HG02588 (cell line): Measurements from ENCODE around the gene PBX1.

ENCODE experiments used
- ATAC-seq: cut with Tn5 transposase; IDR thresholded peaks from one replicate; pipeline ENCODE4 v1.9.1; 2021; ENCODE audit warnings: mild to moderate bottlenecking, moderate library complexity; ENCODE audit not compliant: unreplicated experiment

Gene PBX1

GRCh38 chr1:164748253-164748899 lies 189.4 kb downstream of the PBX1 start:
- ATAC-seq, result no peak

DNA sequence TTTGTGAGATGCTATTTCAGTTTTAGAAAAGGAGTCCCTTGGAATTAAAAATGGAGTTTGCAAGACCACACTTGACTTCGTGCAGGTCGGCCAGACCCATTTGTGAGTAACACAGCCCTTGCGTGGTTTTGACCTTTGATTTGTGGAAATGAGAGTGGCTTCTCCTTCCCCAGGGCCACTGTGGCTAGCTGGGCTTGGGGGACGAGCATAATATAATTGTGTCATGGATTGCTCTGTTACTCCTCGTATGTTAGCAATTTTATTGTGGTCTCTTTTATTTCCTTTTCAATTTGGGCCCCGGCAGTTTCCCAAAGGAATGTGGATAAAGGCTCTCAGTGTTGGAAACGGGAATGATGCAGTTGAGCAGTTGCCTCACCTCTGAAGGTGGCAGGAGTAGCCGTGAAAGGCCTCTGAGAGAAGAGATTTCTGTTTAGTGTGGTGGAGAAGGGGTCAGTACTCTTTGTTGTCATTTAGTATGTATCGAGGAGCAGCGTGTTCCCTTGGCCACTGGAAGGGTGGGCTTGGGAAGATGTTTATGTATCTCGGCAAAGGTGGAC lies 194.6 kb downstream of the PBX1 start:
- ATAC-seq, result no peak

- ATAC-seq, result no peak
Observed at GRCh38 chr1:164754088-164754600, 195.2 kb downstream of the PBX1 start.

DNA sequence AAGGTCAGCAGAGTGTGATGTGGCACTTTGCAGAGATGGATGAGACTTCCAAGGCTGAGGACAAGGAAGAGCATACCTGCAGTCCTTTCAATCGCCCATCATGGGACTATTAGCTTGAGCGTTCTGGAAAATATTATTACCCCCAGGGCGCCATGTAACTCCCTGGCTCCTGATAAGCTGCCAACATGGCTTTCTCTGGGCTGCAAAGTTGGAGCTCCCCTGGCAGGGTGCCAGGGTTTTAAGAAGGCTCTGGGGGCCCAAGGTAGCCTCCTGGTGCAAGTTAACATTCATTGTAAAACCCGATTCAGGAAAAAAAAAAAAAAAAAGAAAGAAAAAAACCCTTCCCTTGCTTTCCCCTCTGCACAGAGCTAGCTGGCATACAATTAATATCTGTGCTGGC lies 196.7 kb downstream of the PBX1 start:
- no peak for ATAC-seq

DNA sequence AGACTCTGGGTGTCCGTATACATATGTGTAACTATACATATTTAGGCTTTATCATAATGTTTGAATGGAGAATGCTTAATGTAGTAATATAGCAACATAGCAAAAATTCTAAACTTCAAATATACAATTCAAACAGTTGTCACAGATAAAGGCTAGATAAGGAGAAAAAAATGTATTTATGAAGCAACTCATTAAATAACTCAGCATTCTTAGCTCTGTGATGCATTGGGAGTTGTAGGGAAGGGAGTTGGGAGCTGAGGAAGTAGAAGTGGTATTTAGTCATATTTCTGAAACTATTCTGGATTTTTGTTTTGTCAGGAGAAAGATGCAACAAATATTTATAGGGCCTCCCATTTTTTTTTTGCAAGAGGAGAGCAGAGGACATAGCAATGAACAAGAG lies 197.8 kb downstream of the PBX1 start:
- ATAC-seq, result no peak

- no peak for ATAC-seq
Observed at GRCh38 chr1:164757625-164758024, 198.6 kb downstream of the PBX1 start.

DNA sequence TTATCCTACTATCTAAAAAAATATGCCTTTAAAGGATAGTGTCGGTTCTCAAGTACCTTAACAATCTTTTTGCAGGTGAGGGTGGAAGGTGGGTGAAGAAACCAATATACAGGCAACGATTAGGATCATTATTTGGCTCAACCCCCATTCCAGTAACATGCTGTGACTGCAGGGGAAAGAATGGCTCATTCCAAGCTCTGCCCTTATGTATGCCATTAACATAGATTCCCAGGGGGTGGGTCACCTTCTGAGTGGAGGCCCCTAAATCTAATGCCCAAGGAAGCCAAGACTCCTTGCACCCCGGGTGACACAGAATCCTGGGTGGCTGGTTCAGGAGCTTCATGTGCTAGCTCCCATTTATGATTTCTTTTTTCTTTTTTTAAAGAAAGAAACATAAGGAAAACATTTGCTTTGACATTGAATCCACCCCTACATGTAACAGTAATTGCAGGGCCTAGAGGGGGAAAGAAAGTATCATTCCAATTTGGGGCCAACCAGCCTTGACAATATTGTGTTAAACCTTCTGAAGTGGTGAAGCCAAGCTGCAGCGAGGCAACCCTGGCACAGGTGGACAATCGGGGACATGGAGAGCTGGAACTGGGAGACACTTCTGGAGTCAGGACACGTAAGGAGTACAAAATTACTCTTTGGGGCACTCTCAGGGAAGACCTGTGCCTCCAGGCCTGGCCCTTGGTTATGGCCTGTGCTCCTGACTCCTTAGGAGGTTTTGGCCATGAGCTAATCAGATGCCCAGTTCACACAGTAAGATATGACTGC lies 200.3 kb downstream of the PBX1 start:
- ATAC-seq, result no peak

GRCh38 chr1:164759979-164760469 lies 201.0 kb downstream of the PBX1 start:
- ATAC-seq, result no peak

DNA sequence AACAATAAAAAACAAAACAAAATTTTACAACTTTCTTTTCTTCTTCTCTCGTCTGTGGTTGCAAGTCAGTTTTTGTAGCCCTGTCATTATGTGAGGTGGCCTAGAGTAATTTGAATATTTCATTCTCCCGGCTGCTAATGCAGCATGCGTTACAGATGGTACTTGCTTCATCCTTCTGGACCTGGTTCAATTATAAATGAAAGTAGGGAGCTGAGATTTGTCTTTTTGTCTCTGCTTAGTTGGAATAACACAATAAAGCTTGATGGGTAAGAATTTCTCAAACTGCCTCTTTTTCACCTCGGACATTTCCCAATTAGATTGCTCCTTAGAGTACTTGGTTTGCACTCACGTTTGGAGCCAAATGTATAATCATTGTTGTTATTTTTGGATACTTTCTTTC lies 201.6 kb downstream of the PBX1 start:
- no peak for ATAC-seq

DNA sequence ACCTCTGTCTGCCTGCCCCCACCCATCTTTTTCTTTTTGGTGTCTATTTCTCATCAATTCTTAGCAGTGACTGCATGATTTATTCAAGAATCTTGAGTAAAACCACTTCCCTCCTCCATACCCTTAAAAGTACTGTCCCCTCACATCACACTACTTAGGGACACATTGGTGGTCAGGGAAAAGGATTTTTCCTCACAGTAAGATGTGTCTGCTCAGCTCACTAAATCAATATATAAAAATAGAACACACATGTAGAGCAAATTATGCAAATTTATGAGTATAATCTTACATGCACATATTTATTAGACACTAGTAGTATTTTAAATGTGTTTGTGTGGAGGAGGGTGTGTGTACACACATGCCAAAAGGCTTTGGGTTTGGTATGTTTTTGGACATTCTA lies 202.0 kb downstream of the PBX1 start:
- ATAC-seq, result no peak

DNA sequence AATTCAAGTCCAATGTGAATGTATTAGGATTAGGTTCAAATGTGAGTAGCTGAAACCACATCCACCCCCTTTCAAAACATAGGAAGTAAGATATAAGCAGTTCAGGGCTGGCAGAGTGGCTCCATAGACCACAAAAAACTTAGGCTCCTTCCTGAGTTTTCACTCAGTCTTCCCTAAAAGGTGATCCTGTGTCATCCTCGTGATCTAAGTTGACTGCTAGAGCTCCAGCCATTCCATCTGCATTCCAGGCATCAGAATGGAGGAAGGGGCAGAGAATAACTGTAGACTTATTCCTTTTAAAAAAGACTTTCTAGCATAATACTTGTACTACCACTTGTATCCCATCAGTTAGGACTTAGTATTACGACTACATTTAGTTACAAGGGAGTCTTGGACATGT lies 204.1 kb downstream of the PBX1 start:
- no peak for ATAC-seq

DNA sequence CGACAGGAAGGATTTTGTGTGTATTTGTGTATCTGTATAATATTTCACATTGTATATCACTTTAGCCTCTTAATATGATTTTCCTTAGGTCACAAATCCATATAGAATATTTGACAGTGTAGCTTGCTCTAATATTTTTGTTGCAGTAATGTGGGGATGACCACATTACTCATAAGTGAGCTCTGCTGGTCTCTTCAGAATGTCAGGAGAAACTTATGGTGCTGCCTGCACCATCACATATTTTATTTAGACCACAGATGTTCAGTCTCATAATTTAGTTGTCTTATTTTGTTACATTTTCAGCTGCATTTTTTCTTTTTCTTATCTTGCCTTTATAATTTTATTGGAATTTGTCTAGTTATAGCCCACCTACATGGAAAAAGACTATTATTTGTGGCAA lies 205.3 kb downstream of the PBX1 start:
- no peak for ATAC-seq

DNA sequence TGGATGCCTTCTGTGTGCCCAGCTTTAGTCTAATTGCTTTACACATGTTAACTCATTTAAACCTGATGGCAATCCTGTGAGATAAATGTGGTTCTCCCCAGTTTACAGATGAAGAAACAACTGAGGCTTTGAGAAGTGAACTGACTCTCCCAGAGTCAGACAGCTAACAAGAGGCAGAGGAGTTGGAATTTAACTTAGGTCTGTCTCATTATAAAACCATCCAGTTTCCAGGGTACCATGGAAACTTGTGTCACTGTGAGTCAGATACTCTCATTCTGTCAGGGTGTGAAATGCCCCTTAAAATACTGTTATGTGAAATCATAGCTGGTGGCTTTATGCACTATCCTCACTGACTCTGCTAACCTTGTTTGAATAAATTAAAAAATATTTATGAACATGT lies 206.6 kb downstream of the PBX1 start:
- ATAC-seq, result no peak

GRCh38 chr1:164765992-164766720 lies 207.2 kb downstream of the PBX1 start:
- ATAC-seq, result no peak

- no peak for ATAC-seq
Observed at GRCh38 chr1:164767752-164768402, 208.9 kb downstream of the PBX1 start.

DNA sequence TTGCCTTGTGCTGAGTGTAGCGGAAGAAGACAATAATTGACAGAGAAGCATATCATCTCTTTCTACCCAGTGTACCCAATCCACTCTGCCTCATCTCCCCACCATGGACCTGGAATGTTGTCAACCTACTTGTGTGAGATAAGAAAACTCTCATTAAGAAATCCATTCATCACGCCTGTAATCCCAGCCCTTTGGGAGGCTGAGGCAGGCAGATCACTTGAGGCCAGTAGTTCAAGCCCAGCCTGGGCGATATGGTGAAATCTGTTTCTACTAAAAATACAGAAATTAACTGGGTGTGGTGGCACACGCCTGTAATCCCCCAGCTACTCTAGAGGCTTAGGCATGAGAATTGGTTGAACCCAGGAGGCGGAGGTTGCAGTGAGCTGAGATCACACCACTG lies 209.6 kb downstream of the PBX1 start:
- no peak for ATAC-seq

- ATAC-seq, result no peak
Observed at GRCh38 chr1:164769486-164770130, 210.6 kb downstream of the PBX1 start.

- no peak for ATAC-seq
Observed at GRCh38 chr1:164770131-164770529, 211.1 kb downstream of the PBX1 start.

- no peak for ATAC-seq
Observed at GRCh38 chr1:164771041-164771618, 212.1 kb downstream of the PBX1 start.
